ENCODE measurements around the gene POC5. TPM values are rescaled to one million over a fixed set of nuclear protein-coding genes. Genes with fewer than 3 reads are reported as not detected.

Gene POC5
- total and polyA plus RNA-seq, 8 donors, result 10.7 to 24.7 (median 19.0) TPM

- intact Hi-C loops (cut with DNase I), result no loop called here
- ATAC-seq, result peak; percentile 82
- Histone ChIP-seq H3K36me3 (peaks cover 0 to 23% of the 10 kb centered on the region in 2 donors), H3K4me1 (peaks cover 0 to 23% of the 10 kb centered on the region in 2 donors), H3K4me3 (peak overlapping the region in 1 of 2 donors; percentile 9), H3K9me3 (no peaks in the 10 kb centered on the region), H3K27me3 (no peaks in the 10 kb centered on the region), H3K27ac (peak overlapping the region in 1 of 2 donors; percentile 61)
- TF ChIP-seq CTCF (IDR thresholded peaks at IDR 0.05), result no peak
- peak in 1 of 4 donors; percentile 44 for DNase-seq
Measured at GRCh38 chr5:75668977-75669689, 48.1 kb downstream of the POC5 start.

GRCh38 chr5:75668445-75668844 is 48.8 kb downstream of the POC5 start:
- Histone ChIP-seq H3K4me3 (no peak overlapping the region), H3K27ac (no peak overlapping the region), H3K27me3 (no peaks in the 10 kb centered on the region), H3K4me1 (peaks cover 0 to 23% of the 10 kb centered on the region in 2 donors), H3K9me3 (no peaks in the 10 kb centered on the region), H3K36me3 (peaks cover 0 to 16% of the 10 kb centered on the region in 2 donors)
- DNase-seq (no peak), ATAC-seq (peak; percentile 44)
- intact Hi-C loops (cut with DNase I), result no loop called here
- TF ChIP-seq CTCF (IDR thresholded peaks at IDR 0.05), result no peak

- ATAC-seq, result no peak
- H3K36me3 ChIP-seq, result peaks cover 0 to 8% of the 10 kb centered on the region in 2 donors
- intact Hi-C loops (cut with DNase I), result no loop called here
- H3K9me3 ChIP-seq, result no peaks in the 10 kb centered on the region
- no peak overlapping the region for H3K4me3 ChIP-seq
- peaks cover 0 to 23% of the 10 kb centered on the region in 2 donors for H3K4me1 ChIP-seq
- no peak for DNase-seq
- no peak overlapping the region for H3K27ac ChIP-seq
- no peaks in the 10 kb centered on the region for H3K27me3 ChIP-seq
- no peak for TF ChIP-seq CTCF (IDR thresholded peaks at IDR 0.05)
Measured at GRCh38 chr5:75667586-75667985, 49.7 kb downstream of the POC5 start.

GRCh38 chr5:75666801-75667200 is 50.4 kb downstream of the POC5 start:
- Histone ChIP-seq H3K27me3 (no peaks in the 10 kb centered on the region), H3K27ac (no peak overlapping the region), H3K4me3 (no peak overlapping the region), H3K36me3 (no peaks in the 10 kb centered on the region), H3K4me1 (peaks cover 0 to 23% of the 10 kb centered on the region in 2 donors), H3K9me3 (no peaks in the 10 kb centered on the region)
- ATAC-seq, result no peak
- DNase-seq, result no peak
- TF ChIP-seq CTCF (IDR thresholded peaks at IDR 0.05), result no peak
- intact Hi-C loops (cut with DNase I), result no loop called here

GRCh38 chr5:75664979-75665378 is 52.3 kb downstream of the POC5 start:
- intact Hi-C loops (cut with DNase I), result no loop called here
- Histone ChIP-seq H3K4me1 (peaks cover 0 to 18% of the 10 kb centered on the region in 2 donors), H3K9me3 (no peaks in the 10 kb centered on the region), H3K4me3 (no peak overlapping the region), H3K36me3 (no peaks in the 10 kb centered on the region), H3K27me3 (no peaks in the 10 kb centered on the region), H3K27ac (no peak overlapping the region)
- no peak for ATAC-seq
- no peak for DNase-seq
- no peak for TF ChIP-seq CTCF (IDR thresholded peaks at IDR 0.05)

Measured in left lung (tissue), 10 donors.